Loucy (cell line): ENCODE data around the gene NBAS.
A peak's percentile ranks its signal among the peaks of the same experiment; 100 is the strongest.

Experiments
- H2AFZ ChIP-seq: fragments of 200-600 bp; sonication (generic); 2 replicates; pipeline ENCODE4 v1.6.0; 2016; ENCODE audit warnings: antibody characterized with exemption, mild to moderate bottlenecking, low read length, moderate library complexity
- H3F3A ChIP-seq: fragments of 200-600 bp; 2 replicates; pipeline ENCODE4 v1.6.0; 2016; ENCODE audit warnings: antibody characterized with exemption, low read depth, mild to moderate bottlenecking
- H3K27me3 ChIP-seq: fragments of 200-600 bp; sonication (generic); 2 replicates; pipeline ENCODE4 v1.6.1; 2014; ENCODE audit warnings: low read length, mild to moderate bottlenecking; ENCODE audit not compliant: insufficient read depth, poor library complexity, severe bottlenecking
- H3K36me3 ChIP-seq: fragments of 200-600 bp; sonication (generic); 2 replicates; pipeline ENCODE4 v1.6.1; 2016; ENCODE audit warnings: low read length; ENCODE audit not compliant: insufficient read depth
- H3K4me1 ChIP-seq: fragments of 200-600 bp; sonication (generic); 2 replicates; pipeline ENCODE4 v1.5.1; 2014; ENCODE audit warnings: low read length, mild to moderate bottlenecking; ENCODE audit not compliant: insufficient read depth, poor library complexity, severe bottlenecking
- H3K4me2 ChIP-seq: fragments of 200-600 bp; sonication (generic); 2 replicates; pipeline ENCODE4 v1.6.0; 2014; ENCODE audit warnings: antibody characterized with exemption, low read length, low read depth, mild to moderate bottlenecking; ENCODE audit not compliant: poor library complexity, severe bottlenecking
- H3K4me3 ChIP-seq: fragments of 200-600 bp; sonication (generic); 2 replicates; pipeline ENCODE4 v1.5.1; 2014; ENCODE audit warnings: low read length, mild to moderate bottlenecking, mixed read lengths; ENCODE audit not compliant: poor library complexity, severe bottlenecking
- H3K79me2 ChIP-seq: fragments of 200-600 bp; sonication (generic); 2 replicates; pipeline ENCODE4 v1.6.1; 2014; ENCODE audit warnings: low read length; ENCODE audit not compliant: insufficient read depth
- H3K9ac ChIP-seq: fragments of 200-600 bp; sonication (generic); 2 replicates; pipeline ENCODE4 v1.6.0; 2014; ENCODE audit warnings: mild to moderate bottlenecking, low read depth, low read length, moderate library complexity; ENCODE audit not compliant: poor library complexity, severe bottlenecking
- H3K9me2 ChIP-seq: fragments of 200-600 bp; sonication (generic); replicated peaks from 2 replicates; pipeline ENCODE4 v1.6.1; 2016; ENCODE audit warnings: low read depth, low read length, mixed read lengths
- H3K9me3 ChIP-seq: fragments of 200-600 bp; sonication (generic); 2 replicates; pipeline ENCODE4 v1.6.1; 2014; ENCODE audit warnings: mild to moderate bottlenecking, antibody characterized with exemption, low read length, low read depth; ENCODE audit not compliant: insufficient read depth
- H4K20me1 ChIP-seq: fragments of 200-600 bp; sonication (generic); 2 replicates; pipeline ENCODE4 v1.6.0; 2014; ENCODE audit warnings: antibody characterized with exemption, low read length, mild to moderate bottlenecking; ENCODE audit not compliant: insufficient read depth, poor library complexity, severe bottlenecking
- CTCF ChIP-seq: fragments of 200-600 bp; sonication (generic); conservative IDR thresholded peaks from 2 replicates; pipeline ENCODE4 v1.5.1; 2014; ENCODE audit warnings: mild to moderate bottlenecking, antibody characterized with exemption, low read length
- EZH2phosphoT487 ChIP-seq: fragments of 200-600 bp; IDR thresholded peaks from 2 replicates; pipeline ENCODE4 v1.6.1; 2018; ENCODE audit warnings: antibody characterized with exemption, mild to moderate bottlenecking, moderate library complexity, borderline replicate concordance

Gene NBAS

DNA sequence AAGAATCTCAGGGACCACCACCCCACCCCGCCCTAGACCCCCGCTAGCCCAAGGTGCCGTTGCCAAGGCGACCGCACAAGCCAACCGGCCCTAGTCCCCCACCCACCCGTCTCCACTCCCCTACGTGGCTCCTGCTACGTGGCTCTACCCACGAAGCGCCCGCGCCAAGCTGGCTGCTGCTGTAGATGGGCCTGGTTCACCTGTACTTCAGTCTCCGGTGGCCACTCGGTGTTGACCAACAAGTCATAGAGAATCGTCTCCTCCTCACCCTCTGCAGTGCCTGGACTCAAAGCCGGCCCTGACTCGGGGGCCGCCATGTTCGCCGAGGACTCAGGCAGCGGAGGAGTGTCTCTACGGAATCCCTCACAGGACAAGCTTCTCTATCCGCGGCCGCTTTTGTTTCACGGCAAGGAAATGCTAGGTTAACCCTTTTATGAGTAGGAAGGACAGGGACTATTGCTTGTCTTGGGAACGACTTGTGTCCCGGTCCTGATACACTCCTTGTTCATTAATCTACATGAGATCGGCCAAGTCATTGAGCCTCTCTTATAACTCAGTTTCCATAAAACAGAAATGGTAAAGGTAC lies at the start of gene NBAS:
NBAS (minus strand) TSS at position 347 of the 586 bp plus-strand sequence; CDS start at position 317, 30 bp downstream.
- TF ChIP-seq EZH2phosphoT487 (no peak), CTCF (no peak)
- Histone ChIP-seq H3K9ac (peak within 1 kb of the TSS; percentile 82), H3K27me3 (no peaks in the 10 kb centered on the region), H3K36me3 (no peaks in the 10 kb centered on the region), H3F3A (peaks cover 3% of the 10 kb centered on the region; the same call in 1 of the 2 replicates), H3K4me2 (peak within 1 kb of the TSS; percentile 95), H3K9me2 (no peaks in the 10 kb centered on the region), H2AFZ (peak within 1 kb of the TSS; percentile 97), H4K20me1 (no peaks in the 10 kb centered on the region), H3K9me3 (no peaks in the 10 kb centered on the region), H3K79me2 (peaks cover 46% of the 10 kb centered on the region), H3K4me1 (peaks cover 52% of the 10 kb centered on the region), H3K4me3 (peak within 1 kb of the TSS; percentile 86)

DNA sequence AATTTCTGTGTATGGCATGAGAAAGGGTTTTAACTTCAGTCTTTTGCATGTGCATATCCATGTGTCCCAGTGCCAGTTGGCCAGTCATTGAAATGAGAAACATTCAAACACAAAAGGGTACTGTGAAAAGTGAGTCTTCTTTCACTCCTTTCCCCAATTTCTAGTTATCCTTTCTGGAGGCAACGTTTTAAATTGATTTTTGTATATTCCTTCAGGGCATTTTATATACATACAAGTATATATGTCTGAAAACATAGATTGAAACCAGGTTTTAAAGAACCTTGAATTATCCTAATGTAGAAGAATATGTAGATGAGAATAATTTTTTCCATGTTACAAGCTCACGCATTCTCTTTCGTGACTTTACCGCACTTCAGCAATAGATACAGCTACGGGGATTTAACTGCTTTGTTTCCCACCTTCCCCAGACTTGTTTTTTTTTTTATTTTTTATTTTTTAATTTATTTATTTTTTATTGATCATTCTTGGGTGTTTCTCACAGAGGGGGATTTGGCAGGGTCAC lies 49.4 kb upstream of the NBAS start:
- TF ChIP-seq EZH2phosphoT487 (no peak), CTCF (no peak)
- Histone ChIP-seq H3F3A (peaks cover 3% of the 10 kb centered on the region; the same call in 1 of the 2 replicates), H3K4me1 (no peaks in the 10 kb centered on the region), H3K4me2 (no peak overlapping the region), H4K20me1 (no peaks in the 10 kb centered on the region), H3K4me3 (no peak overlapping the region), H3K9ac (no peak overlapping the region), H3K36me3 (peaks cover 48% of the 10 kb centered on the region), H2AFZ (no peak overlapping the region), H3K27me3 (no peaks in the 10 kb centered on the region), H3K79me2 (no peaks in the 10 kb centered on the region), H3K9me2 (no peaks in the 10 kb centered on the region), H3K9me3 (no peaks in the 10 kb centered on the region)

GRCh38 chr2:15609341-15610042 lies 48.4 kb upstream of the NBAS start:
- H3K4me3 ChIP-seq: no peak overlapping the region
- no peak overlapping the region for H3K4me2 ChIP-seq
- no peaks in the 10 kb centered on the region for H3K79me2 ChIP-seq
- TF ChIP-seq CTCF (no peak), EZH2phosphoT487 (no peak)
- no peaks in the 10 kb centered on the region for H3K9me2 ChIP-seq
- no peaks in the 10 kb centered on the region for H3F3A ChIP-seq
- H3K4me1 ChIP-seq: no peaks in the 10 kb centered on the region
- no peak overlapping the region for H3K9ac ChIP-seq
- peaks cover 58% of the 10 kb centered on the region for H3K36me3 ChIP-seq
- no peaks in the 10 kb centered on the region for H3K27me3 ChIP-seq
- no peaks in the 10 kb centered on the region for H4K20me1 ChIP-seq
- H2AFZ ChIP-seq: no peak overlapping the region
- no peaks in the 10 kb centered on the region for H3K9me3 ChIP-seq
